ENCODE data around the gene MLLT6. TPM values are rescaled to one million over a fixed set of nuclear protein-coding genes. Genes with fewer than 3 reads are reported as not detected.

Gene MLLT6
- total RNA-seq, 1 experiment from 2014 or later = 50.6 TPM

DNA sequence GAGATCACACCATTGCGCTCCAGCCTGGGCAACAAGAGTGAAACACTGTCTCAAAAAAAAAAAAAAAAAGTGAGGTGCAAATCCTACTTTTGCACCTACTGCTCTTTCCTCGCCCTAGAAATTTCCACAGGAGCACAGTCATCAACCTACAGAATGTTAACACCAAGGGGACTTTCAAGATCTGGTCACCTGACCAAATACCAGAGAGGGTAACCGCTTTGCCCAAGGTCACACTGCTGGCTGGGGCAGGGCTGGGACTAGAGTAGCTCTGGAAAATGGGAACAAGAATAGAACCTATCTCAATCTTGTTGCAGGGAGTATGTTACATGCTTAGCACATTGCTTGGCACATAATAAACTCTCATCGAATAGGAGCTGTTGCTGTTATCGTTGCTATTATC is 6.3 kb upstream of the MLLT6 start:
- CTCF ChIA-PET = interaction anchor here (0.7 kb wide), 1 partner anchor 36 kb away, joined by 7 read pairs; no protein-coding TSS in a partner anchor
- no TSS peak for BruUV-seq (replicated peaks)

DNA sequence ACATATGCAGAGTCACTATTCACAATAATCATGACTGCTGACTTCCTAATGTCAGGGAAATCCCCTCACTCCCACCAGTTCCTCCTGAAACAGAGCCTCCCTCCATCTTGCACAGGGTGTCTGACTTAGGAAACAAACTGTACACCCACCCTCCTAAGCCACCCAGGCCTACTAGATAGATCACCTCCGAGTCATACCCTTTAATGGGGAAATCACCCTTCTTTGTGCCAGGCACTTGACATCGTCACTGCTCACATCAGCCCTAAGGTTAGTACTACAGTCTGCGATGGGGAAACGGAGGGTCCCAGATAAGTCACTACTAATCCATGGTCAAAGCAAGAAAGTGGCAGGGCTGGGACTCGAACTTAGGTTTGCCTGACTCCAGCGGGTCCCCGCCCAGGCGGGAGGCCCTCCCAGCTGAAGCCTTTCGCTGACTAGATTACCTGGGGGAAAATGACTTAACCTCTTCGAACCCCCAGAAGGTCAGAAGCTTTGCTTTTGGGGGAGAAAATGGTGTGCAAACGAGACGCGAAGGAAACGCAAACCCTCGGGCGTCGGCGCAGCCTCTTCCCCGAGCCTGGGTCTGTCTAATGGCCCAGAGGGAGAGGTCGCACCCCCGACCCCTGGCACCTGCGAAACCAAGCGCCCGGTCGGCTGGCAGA is 3.4 kb upstream of the MLLT6 start:
- BruUV-seq (replicated peaks) = no TSS peak
- CTCF ChIA-PET = no interaction called here
- H3K27ac ChIP-seq (ENCODE audit: low read length) = peak overlapping the region; percentile 83
- intact Hi-C loops (cut with micrococcal nuclease; ENCODE audit: unreplicated experiment) (no loop called here), in situ Hi-C loops (cut with HindIII; ENCODE audit: low pct_unique_long_range_greater_than_20kb, low sequenced_read_pairs) (no loop called here)
- DNase-seq (ENCODE audit: low read depth, low spot score) = no peak
- H3K36me3 ChIP-seq (ENCODE audit: control insufficient read depth, insufficient read depth, low read length) = no peaks in the 10 kb centered on the region; the same call in 1 of the 2 replicates
- peak overlapping the region; percentile 66 to 67 for H3K4me3 ChIP-seq (ENCODE audit: low read depth in 2 of 2, low read length in 2 of 2)
- ATAC-seq = 0 out of 2 replicates have a peak, but pooled peaks have one; percentile 1
- H3K4me1 ChIP-seq (ENCODE audit: control insufficient read depth, insufficient read depth, low read length) = peaks cover 10% of the 10 kb centered on the region
- TF ChIP-seq SIN3A (IDR thresholded peaks at IDR 0.05; ENCODE audit: borderline replicate concordance, insufficient read depth, low read depth, low read length) = no peak
- TF ChIP-seq, protein P1, sequence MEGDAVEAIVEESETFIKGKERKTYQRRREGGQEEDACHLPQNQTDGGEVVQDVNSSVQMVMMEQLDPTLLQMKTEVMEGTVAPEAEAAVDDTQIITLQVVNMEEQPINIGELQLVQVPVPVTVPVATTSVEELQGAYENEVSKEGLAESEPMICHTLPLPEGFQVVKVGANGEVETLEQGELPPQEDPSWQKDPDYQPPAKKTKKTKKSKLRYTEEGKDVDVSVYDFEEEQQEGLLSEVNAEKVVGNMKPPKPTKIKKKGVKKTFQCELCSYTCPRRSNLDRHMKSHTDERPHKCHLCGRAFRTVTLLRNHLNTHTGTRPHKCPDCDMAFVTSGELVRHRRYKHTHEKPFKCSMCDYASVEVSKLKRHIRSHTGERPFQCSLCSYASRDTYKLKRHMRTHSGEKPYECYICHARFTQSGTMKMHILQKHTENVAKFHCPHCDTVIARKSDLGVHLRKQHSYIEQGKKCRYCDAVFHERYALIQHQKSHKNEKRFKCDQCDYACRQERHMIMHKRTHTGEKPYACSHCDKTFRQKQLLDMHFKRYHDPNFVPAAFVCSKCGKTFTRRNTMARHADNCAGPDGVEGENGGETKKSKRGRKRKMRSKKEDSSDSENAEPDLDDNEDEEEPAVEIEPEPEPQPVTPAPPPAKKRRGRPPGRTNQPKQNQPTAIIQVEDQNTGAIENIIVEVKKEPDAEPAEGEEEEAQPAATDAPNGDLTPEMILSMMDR (IDR thresholded peaks at IDR 0.05) = no peak
- TF ChIP-seq TCF7L2 (IDR thresholded peaks at IDR 0.05; ENCODE audit: low read depth, low read length) = no peak
- TF ChIP-seq, protein P2, sequence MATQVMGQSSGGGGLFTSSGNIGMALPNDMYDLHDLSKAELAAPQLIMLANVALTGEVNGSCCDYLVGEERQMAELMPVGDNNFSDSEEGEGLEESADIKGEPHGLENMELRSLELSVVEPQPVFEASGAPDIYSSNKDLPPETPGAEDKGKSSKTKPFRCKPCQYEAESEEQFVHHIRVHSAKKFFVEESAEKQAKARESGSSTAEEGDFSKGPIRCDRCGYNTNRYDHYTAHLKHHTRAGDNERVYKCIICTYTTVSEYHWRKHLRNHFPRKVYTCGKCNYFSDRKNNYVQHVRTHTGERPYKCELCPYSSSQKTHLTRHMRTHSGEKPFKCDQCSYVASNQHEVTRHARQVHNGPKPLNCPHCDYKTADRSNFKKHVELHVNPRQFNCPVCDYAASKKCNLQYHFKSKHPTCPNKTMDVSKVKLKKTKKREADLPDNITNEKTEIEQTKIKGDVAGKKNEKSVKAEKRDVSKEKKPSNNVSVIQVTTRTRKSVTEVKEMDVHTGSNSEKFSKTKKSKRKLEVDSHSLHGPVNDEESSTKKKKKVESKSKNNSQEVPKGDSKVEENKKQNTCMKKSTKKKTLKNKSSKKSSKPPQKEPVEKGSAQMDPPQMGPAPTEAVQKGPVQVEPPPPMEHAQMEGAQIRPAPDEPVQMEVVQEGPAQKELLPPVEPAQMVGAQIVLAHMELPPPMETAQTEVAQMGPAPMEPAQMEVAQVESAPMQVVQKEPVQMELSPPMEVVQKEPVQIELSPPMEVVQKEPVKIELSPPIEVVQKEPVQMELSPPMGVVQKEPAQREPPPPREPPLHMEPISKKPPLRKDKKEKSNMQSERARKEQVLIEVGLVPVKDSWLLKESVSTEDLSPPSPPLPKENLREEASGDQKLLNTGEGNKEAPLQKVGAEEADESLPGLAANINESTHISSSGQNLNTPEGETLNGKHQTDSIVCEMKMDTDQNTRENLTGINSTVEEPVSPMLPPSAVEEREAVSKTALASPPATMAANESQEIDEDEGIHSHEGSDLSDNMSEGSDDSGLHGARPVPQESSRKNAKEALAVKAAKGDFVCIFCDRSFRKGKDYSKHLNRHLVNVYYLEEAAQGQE (IDR thresholded peaks at IDR 0.05; ENCODE audit: insufficient read depth in 1 of 2, low read depth in 2 of 2, low read length in 1 of 2) = no peak
- TF ChIP-seq POLR2AphosphoS5 (IDR thresholded peaks at IDR 0.05; ENCODE audit: low read depth, low read length) = no peak
- H3K27me3 ChIP-seq (ENCODE audit: control insufficient read depth, insufficient read depth, low read length) = no peaks in the 10 kb centered on the region
- H3K9me3 ChIP-seq (ENCODE audit: control insufficient read depth, insufficient read depth, low read depth, low read length) = no peaks in the 10 kb centered on the region
- POLR2A ChIA-PET = no interaction called here

More for the DNA sequence above, 6.3 kb upstream of the MLLT6 start:
- DNase-seq (ENCODE audit: low read depth, low spot score) (no peak), ATAC-seq (no peak)
- H3K27ac ChIP-seq (ENCODE audit: low read length) = no peak overlapping the region
- H3K9me3 ChIP-seq (ENCODE audit: control insufficient read depth, insufficient read depth, low read depth, low read length) = no peaks in the 10 kb centered on the region
- H3K36me3 ChIP-seq (ENCODE audit: control insufficient read depth, insufficient read depth, low read length) = no peaks in the 10 kb centered on the region
- H3K4me3 ChIP-seq (ENCODE audit: low read depth in 2 of 2, low read length in 2 of 2) = no peak overlapping the region
- TF ChIP-seq TCF7L2 (IDR thresholded peaks at IDR 0.05; ENCODE audit: low read depth, low read length) (no peak), POLR2AphosphoS5 (IDR thresholded peaks at IDR 0.05; ENCODE audit: low read depth, low read length) (no peak), SIN3A (IDR thresholded peaks at IDR 0.05; ENCODE audit: borderline replicate concordance, insufficient read depth, low read depth, low read length) (no peak)
- TF ChIP-seq, protein P2 (IDR thresholded peaks at IDR 0.05; ENCODE audit: insufficient read depth in 1 of 2, low read depth in 2 of 2, low read length in 1 of 2) = no peak
- TF ChIP-seq, protein P1 (IDR thresholded peaks at IDR 0.05) = no peak
- H3K4me1 ChIP-seq (ENCODE audit: control insufficient read depth, insufficient read depth, low read length) = peaks cover 13% of the 10 kb centered on the region
- intact Hi-C loops (cut with micrococcal nuclease; ENCODE audit: unreplicated experiment) = no loop called here
- in situ Hi-C loops (cut with HindIII; ENCODE audit: low pct_unique_long_range_greater_than_20kb, low sequenced_read_pairs) = no loop called here
- H3K27me3 ChIP-seq (ENCODE audit: control insufficient read depth, insufficient read depth, low read length) = no peaks in the 10 kb centered on the region
- POLR2A ChIA-PET = no interaction called here

All from Panc1 (cell line).